NT2/D1 (cell line): ENCODE data around the gene TNPO3.

Experiments used
- SUZ12 ChIP-seq: IDR thresholded peaks from 2 replicates; pipeline ENCODE4 v1.6.1; 2011; ENCODE audit not compliant: insufficient read length, insufficient read depth; ENCODE audit errors: extremely low read depth
- YY1 ChIP-seq: IDR thresholded peaks from 2 replicates; pipeline ENCODE4 v1.6.1; 2011; ENCODE audit not compliant: insufficient read length, insufficient read depth

DNA sequence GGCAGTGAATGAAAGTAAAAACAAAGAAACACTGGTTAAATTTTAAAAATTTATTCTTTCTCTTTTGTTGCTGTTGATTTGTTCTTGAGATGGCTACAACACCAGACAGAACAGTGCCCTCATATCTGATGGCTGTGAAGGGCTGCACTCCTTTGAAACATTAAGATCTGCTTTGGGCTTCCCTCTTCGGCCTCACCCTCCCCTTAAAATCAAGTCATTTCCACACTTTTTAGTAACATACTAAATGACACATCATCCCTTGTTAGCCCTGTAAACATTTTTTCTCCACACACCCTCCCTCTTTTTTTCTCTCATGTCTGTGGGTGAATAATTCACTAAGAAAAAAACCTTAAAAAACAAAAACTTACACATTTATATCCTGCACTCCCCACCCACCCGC, 100.8 kb downstream of the TNPO3 start:
- no peak for TF ChIP-seq SUZ12
- no peak for TF ChIP-seq YY1
